Dedifferentiated amniotic fluid mesenchymal stem cell (primary cell): Measurements from ENCODE around the gene RIOX2.
"Not testable (repeated sequence)": the region's sequence is repeated elsewhere in the genome, so short reads cannot be mapped to it uniquely, and the experiment has no call there.

ENCODE experiments used
- DNase-seq: peaks from one replicate; pipeline ENCODE4 v3.0.0-alpha.2; 2016; ENCODE audit errors: extremely low spot score

RIOX2 gene

DNA sequence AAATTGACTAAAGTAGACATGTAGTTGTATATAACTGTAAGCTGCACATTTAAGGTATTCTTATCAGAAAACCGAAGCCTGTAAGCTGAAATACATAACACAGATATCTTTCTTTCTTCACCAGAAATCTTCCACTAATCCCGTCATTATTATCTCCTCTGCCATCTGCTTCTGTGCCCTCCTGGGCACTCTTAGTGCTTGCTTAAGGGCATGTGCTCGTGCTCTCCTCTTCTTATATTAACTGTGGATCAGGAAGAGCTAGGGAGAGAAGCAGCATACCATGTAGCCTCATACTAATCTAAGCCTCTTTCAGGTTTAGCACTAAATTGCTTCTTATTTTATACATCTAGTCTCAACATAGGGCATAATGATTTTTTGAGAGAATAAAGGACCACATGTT is 60.8 kb downstream of the RIOX2 start:
- DNase-seq = no peak

DNA sequence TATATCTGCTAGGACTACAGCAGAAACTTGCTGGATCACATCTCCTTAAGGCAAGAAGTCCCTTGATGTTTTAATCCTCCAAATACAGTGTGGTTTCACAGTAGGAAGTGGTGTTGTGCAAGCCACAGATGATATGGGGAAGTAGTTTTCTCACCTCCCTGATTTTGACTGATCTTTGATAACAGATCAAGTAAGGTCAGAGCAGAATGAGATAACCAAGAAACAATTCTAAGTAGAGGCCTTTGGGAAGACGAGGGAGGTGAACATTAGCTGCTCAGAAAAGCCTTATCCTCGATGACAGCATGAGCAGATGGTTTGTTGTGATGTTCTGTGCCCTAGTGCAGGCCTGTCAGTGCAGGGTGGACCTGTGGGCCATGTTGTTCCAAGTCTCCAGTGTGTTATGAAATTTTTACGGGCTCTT is 61.3 kb downstream of the RIOX2 start:
- DNase-seq = no peak

DNA sequence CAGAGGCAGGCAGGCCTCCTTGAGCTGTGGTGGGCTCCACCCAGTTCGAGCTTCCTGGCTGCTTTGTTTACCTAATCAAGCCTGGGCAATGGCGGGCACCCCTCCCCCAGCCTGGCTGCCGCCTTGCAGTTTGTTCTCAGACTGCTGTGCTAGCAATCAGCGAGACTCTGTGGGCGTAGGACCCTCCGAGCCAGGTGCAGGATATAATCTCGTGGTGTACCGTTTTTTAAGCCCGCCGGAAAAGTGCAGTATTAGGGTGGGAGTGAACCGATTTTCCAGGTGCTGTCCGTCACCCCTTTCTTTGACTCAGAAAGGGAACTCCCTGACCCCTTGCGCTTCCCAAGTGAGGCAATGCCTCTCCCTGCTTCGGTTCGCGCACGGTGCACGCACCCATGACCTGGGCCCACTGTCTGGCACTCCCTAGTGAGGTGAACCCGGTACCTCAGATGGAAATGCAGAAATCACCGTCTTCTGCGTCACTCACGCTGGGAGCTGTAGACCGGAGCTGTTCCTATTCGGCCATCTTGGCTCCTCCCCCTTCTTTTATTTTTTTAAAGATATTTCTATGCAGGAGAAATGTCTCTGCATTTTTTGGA is 61.9 kb downstream of the RIOX2 start:
- DNase-seq = not testable (repeated sequence)

DNA sequence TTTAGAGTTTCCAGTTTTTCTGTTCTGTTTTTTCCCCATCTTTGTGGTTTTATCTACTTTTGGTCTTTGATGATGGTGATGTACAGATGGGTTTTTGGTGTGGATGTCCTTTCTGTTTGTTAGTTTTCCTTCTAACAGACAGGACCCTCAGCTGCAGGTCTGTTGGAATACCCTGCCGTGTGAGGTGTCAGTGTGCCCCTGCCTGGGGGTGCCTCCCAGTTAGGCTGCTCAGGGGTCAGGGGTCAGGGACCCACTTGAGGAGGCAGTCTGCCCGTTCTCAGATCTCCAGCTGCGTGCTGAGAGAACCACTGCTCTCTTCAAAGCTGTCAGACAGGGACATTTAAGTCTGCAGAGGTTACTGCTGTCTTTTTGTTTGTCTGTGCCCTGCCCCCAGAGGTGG is 62.4 kb downstream of the RIOX2 start:
- DNase-seq = not testable (repeated sequence)

DNA sequence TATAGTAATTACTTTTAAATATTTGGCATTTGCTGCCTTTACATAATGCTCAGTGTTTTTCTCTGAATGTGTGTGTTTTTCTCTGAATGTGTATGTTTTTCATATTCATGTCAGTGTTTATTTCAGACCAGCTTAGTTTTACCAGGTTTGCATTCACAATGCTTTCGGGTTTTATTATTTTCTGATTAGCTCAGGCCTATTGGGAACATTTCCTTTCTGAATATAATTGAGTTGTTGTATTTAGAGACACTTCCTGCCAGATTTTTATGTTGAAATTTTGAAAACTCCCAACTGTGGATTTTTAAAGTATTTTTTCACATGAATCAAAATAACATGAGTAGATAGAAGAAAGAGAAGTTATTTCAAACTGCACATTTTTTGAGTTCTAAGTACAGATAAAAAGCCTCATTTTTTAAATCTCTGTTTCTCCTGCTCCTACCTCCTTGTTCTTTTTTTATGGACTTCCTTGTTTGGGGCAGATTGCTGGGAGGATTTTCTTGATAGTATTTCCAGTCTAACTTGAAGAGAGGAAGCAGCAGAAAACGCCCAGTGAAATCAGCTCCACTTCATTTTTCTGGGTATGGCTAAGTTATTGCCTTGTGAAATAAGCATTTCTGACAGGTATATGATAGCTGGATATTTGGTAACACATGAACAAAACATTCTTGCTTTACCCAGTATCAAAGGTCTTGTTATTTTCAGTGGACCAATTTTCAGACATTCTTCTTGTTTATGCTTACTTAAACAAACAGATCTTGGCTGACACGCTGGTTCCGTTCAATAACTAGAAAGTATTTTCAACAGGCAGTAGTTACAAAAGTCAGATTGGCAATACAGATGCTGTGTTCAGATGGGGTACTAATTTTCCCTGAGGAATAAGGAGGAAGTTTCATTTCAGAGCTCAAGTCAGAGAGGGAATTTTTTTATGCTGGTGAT is 70.7 kb downstream of the RIOX2 start:
- DNase-seq = no peak

DNA sequence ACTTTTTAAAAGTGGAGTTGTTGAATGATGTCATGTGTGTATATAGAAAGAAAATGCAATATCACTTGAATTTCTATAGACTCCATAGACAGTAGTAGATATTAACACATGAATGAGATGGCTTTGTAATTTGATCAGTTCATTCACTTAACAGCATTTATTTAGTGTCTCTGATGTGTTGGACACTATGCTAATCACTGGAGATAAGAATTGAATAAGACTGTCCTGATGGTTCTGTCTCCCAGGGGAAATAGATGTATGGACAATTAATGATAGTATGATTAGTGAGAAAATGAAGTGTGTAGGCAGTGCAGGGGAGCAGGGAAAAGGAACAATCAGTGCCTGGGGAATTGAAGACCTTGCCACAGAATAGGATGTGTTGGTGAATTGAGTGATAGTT is 72.9 kb downstream of the RIOX2 start:
- DNase-seq = no peak

DNA sequence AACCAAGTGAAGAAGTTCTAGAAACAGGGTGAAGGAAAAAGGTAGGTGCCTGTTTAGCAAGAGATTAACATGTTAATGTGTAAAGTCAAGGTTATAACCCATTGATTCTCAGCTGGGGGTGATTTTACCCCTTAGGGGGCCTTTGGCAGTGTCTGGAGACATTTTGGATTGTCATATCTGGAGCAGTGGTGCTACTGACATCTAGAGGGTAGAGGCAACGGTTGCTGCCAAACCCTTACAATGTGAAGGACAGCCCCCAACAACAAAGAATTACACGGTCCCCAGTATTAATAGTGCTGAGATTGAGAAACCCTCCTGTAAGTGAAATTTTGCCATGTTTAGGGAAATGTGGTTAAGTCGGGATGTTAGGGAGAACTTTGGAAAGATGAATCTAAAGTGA is 75.7 kb downstream of the RIOX2 start:
- no peak for DNase-seq

DNA sequence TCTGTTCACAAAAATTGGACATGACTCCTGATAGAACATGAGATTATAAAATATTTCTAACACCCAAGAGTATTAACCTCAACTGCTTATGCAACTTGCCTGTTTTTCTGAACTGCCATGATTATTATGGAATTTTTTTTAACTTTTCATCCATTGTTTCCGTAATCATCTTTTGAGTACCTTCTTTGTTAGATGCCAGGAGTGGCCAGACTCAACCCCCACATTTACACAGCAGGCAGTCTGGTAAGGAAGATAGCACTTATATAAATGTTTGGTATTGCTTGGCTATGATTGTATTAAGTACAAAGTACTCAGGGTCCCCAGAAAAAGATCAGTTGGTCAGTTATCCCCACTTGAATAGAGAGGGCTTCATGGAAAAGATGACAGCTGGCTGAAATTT is 76.1 kb downstream of the RIOX2 start:
- DNase-seq = no peak

DNA sequence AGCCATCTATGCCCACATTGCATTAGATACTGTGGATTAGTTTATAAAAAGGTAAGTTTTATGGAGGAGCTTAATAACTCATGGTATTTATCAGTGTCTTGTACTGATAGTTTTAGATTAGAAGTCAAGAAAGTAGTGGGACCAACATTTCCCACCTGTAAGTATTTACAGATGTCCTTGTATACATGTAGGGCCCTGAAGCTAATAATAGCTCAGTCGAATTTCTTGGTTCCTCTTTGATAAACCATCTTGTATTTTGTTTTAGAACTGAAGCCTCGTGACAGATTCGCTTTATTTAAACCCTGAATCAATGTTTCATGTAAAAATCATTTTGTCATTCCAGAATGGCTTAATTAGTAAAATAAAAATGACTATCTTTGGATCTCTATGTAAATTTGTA is 77.0 kb downstream of the RIOX2 start:
- DNase-seq = no peak

DNA sequence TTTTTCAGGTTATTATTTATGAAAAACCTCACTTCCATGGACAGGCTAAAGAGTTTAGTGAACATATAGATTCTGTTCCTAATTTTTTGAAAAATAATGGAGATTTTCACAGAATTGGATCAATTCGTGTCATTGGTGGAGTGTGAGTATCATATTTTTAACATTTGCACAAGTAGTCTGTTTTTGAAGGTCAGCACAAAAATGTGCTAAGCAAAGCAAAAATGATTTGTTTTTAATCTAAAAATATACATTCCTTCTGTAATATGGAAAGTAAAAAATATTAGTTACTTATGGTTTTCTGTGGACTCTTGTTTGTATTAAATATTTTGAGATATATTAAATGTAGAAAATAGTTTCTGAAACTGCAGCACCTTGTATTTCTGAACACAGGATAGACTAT is 79.4 kb downstream of the RIOX2 start:
- no peak for DNase-seq
